BJ (cell line): ENCODE data around the gene IL21R. TPM values are rescaled to one million over a fixed set of nuclear protein-coding genes. Genes with fewer than 3 reads are reported as not detected.

Source experiments
- CTCF ChIA-PET: fragments of 350-600 bp; formaldehyde crosslinking; extraction: SDS; loops from one replicate; lab custom pipeline; 2021; ENCODE audit warnings: antibody characterized with exemption, inconsistent platforms; lab: Yijun Ruan, JAX
- POLR2A ChIA-PET: fragments of 300-600 bp; sonication (Branson Sonifier 250); formaldehyde crosslinking; extraction: SDS; loops from one replicate; lab custom pipeline; 2021; ENCODE audit warnings: antibody characterized with exemption; lab: Charles Lee
- DNase-seq: peaks from one replicate; pipeline ENCODE4 v3.0.0-alpha.2; 2011; ENCODE audit warnings: low read depth
- H3K27me3 ChIP-seq: 2 replicates; pipeline ENCODE4 v1.6.0; 2011; ENCODE audit warnings: low read length; ENCODE audit not compliant: control insufficient read depth, insufficient read depth
- H3K36me3 ChIP-seq: 2 replicates; pipeline ENCODE4 v1.5.1; 2011; ENCODE audit warnings: low read length; ENCODE audit not compliant: control insufficient read depth, insufficient read depth
- H3K4me3 ChIP-seq: 2 replicates; pipeline ENCODE4 v1.5.1; 2011; ENCODE audit warnings: low read depth, mild to moderate bottlenecking, control low read depth, low read length
- CTCF ChIP-seq: IDR thresholded peaks from 2 replicates; pipeline ENCODE4 v1.5.1; 2011; ENCODE audit warnings: low read depth, mild to moderate bottlenecking, control low read depth, inconsistent platforms, low read length, moderate library complexity; ENCODE audit not compliant: insufficient read depth
- polyA plus RNA-seq: library from polyadenylated mRNA; depleted of rRNA; stranded (reverse); fragments of >200 nt; gene quantifications from 2 replicates; pipeline ENCODE4 v1.2.3, GENCODE V29; 2011

IL21R gene
- polyA plus RNA-seq, 1 experiment: 0.58 TPM

DNA sequence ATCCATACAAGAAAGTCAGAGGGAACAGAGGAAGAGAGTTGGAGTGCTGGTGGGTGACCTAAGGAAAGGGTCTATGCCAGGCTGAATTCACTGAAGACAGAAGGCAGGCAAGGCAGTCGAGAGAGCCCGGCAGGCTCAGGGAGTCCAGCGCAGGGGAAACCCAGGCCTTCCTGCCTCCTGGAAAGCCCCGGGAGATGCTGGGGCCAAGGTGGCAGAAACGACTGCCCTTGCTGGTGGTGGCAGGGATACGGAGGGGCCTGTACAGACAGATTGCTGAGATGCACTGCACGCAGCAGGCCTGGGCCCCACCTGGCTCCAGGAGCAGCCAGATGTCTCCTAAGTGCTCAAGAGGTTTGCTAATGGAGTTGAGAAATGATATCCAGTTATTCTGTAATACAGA lies 87.9 kb downstream of the IL21R start:
- Histone ChIP-seq H3K36me3 (peaks cover 48% of the 10 kb centered on the region), H3K4me3 (no peak overlapping the region), H3K27me3 (no peaks in the 10 kb centered on the region)
- ChIA-PET CTCF (no interaction called here), POLR2A (no interaction called here)
- no peak for TF ChIP-seq CTCF
- no peak for DNase-seq

- ChIA-PET POLR2A (no interaction called here), CTCF (no interaction called here)
- TF ChIP-seq CTCF: no peak
- Histone ChIP-seq H3K4me3 (no peak overlapping the region), H3K36me3 (peaks cover 43% of the 10 kb centered on the region), H3K27me3 (no peaks in the 10 kb centered on the region)
- DNase-seq: no peak
These were observed 90.1 kb downstream of the IL21R start for GRCh38 chr16:27491894-27492587.

DNA sequence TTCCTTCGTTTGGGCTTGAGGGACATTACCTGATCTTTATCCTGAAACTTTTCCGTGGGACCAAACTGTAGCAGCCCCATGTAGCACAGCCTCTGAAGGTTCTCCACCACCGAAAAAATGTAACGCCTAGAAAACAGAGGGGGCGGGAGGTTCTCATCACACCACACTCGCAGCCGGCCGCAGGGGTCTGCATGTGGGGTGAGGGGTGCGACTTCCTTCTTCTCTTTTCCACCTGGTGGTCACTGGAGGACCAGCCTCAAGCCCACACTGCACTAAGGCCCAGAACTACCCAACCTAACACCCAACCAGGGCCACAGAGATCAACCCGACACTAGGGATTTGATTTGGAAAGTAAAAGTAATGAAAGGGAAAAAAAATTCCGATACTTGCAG lies 90.6 kb downstream of the IL21R start:
- no peak for TF ChIP-seq CTCF
- Histone ChIP-seq H3K36me3 (peaks cover 44% of the 10 kb centered on the region), H3K4me3 (no peak overlapping the region), H3K27me3 (no peaks in the 10 kb centered on the region)
- CTCF ChIA-PET: no interaction called here
- POLR2A ChIA-PET: no interaction called here
- DNase-seq: no peak

DNA sequence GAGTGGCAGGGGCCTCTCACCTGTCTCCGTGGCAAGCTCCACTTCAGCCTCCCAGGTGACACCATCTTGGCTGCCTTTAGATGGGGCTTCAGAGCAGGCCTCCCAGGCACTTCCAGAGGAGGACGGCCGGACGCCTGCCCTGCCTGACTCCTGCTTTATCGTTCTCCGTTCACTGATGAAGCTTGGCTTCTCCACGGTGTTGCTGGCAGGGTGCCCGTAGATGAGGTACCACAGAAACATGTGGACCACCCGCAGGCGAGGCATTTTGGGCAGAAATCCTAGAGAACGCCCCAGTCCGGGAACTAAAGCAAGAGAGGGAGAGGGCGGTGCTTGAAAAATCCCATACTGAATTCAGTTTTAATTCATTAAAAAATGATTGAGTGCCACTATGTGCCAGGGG lies 93.2 kb downstream of the IL21R start:
- ChIA-PET CTCF (no interaction called here), POLR2A (no interaction called here)
- Histone ChIP-seq H3K36me3 (peaks cover 29% of the 10 kb centered on the region), H3K4me3 (no peak overlapping the region), H3K27me3 (no peaks in the 10 kb centered on the region)
- peak; percentile 42 for DNase-seq
- TF ChIP-seq CTCF: no peak

DNA sequence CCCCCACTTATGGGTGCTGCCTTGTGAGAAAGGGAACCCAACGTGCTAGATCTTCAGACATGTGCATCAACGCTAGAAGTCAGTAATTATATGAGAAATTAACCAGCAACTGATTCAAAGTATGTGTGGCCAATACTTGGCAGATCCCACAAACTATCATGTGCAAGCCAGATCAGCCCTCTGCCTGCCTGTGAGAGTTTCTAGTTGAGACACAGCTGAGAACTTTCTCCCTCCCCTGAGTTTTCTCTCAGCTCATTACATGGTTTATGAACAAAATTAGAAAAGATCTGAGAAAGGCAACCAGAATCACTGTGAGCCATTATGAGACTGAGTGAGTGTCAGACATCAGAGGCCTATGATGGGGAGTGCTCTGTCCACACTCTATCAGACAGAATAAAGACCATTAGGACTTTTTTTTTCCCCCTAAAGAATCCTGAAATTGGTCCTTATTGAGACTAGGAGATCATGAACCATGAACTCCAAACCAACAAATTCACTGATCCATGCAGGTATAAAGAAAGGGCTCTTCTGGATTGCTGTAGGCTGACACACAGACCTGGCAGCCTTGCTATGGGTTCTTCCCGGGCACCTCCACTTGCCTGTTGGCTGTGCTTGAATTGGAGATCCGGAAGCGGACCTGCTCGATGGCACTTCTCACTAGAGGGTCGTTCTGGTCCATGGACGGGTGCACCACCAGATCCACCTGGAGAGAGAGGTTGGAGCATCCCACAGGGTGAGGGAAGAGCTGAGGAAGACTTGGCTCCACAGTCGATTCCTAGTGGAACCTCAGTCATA lies 96.3 kb downstream of the IL21R start:
- CTCF ChIA-PET: interaction anchor here (3.5 kb wide), 1 partner anchor 18 kb away, joined by 14 read pairs; no protein-coding TSS in a partner anchor
- DNase-seq: no peak
- H3K36me3 ChIP-seq: peaks cover 36% of the 10 kb centered on the region
- POLR2A ChIA-PET: no interaction called here
- TF ChIP-seq CTCF: no peak
- H3K27me3 ChIP-seq: no peaks in the 10 kb centered on the region
- H3K4me3 ChIP-seq: no peak overlapping the region
